Ramos (cell line): ENCODE data around the gene COX6B1.

ENCODE experiments used
- in situ Hi-C: fragments of 300-500 bp; cut with MboI; formaldehyde crosslinking; loops from one replicate; pipeline ENCODE4 v1.14.3; 2022; ENCODE audit warnings: low sequenced_read_pairs; ENCODE audit not compliant: unreplicated experiment

COX6B1 gene

DNA sequence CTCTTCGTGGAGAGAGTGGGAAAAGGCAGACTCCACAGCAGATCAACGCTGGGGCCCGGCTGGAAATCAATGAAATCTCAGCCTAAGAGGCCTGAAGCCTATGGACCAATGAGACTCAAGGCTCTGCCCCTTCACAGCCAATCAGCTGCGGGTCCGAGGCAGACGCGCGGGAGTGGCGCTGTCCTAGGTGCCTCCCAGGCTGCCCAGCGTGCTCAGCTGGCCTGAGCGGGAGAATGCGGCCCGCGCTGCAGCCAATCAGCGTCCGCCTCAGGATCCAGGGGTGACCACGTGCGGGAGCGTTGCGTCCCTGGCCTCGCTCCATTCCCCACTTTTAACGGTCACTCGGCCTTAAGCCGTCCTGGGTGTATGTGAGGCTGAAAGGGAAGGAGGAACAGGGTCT, 56.1 kb downstream of the COX6B1 start, which contains the start of gene ZBTB32:
TSS of gene ZBTB32 (plus strand) at position 341 of the 400 bp plus-strand sequence. CDS start 10,069 bp downstream, outside the sequence.
- in situ Hi-C loops: no loop called here
